ENCODE results near the gene CAMK1D. TPM values are rescaled to one million over a fixed set of nuclear protein-coding genes. Genes with fewer than 3 reads are reported as not detected.

CAMK1D gene
- total RNA-seq, 1 experiment from 2014 or later = 6.3 TPM

DNA sequence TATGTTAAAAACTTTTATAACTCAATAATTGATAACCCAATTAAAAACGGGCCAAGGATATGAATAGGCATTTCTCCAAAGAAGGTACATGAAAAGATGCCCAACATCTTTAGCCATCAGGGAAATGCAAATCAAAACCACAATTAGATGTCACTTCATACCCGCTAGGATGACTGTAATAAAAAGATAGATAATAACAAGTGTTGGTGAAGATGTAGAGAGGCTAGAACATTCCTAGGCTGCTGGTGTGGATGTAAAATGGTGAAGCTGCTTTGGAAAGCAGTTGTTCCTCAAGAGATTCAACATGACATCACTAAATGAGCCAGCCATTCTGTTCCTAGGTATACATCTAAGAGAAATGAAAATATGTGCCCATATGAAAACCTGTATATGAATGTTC lies 35.6 kb downstream of the CAMK1D start:
- no CpG with 5 or more reads among the region's 2 CpGs for WGBS (ENCODE audit: extremely low coverage, insufficient read length, low lambda C conversion rate)

More for the DNA sequence above, 35.6 kb downstream of the CAMK1D start:
- Histone ChIP-seq H3K23me2 (ENCODE audit: insufficient read length, low read depth, low read length, poor library complexity, severe bottlenecking) (no peaks in the 10 kb centered on the region), H3K27ac (ENCODE audit: insufficient read length, low read depth, low read length) (no peak overlapping the region), H3K4ac (ENCODE audit: low read depth, low read length) (no peak overlapping the region), H2BK5ac (ENCODE audit: insufficient read length, low read length) (no peak overlapping the region), H3K56ac (ENCODE audit: insufficient read length, low read depth, low read length) (no peak overlapping the region), H4K20me1 (ENCODE audit: control insufficient read depth, insufficient read depth, insufficient read length) (no peaks in the 10 kb centered on the region), H3T11ph (ENCODE audit: low read length) (no peak overlapping the region), H3K79me2 (ENCODE audit: insufficient read depth, low read length) (no peaks in the 10 kb centered on the region), H4K5ac (ENCODE audit: insufficient read length, low read depth, low read length) (no peak overlapping the region), H3K4me1 (ENCODE audit: insufficient read depth, low read length) (no peaks in the 10 kb centered on the region), H4K91ac (ENCODE audit: insufficient read length, low read depth, low read length) (no peak overlapping the region), H3K14ac (ENCODE audit: insufficient read depth, low read length) (no peak overlapping the region), H3K9ac (ENCODE audit: extremely low read depth, insufficient read length, low read length) (no peak overlapping the region), H3K23ac (ENCODE audit: insufficient read length, low read depth, low read length) (no peak overlapping the region), H2BK12ac (ENCODE audit: insufficient read length, low read depth, low read length) (no peak overlapping the region), H2AK5ac (ENCODE audit: insufficient read length, low read length) (no peak overlapping the region), H2AFZ (ENCODE audit: low read length) (no peak overlapping the region), H2BK120ac (ENCODE audit: low read depth, low read length, poor library complexity, severe bottlenecking) (no peak overlapping the region), H4K8ac (replicated peaks; ENCODE audit: insufficient read length, low read depth, low read length) (no peak overlapping the region), H3K79me1 (ENCODE audit: insufficient read depth, low read depth, low read length, poor library complexity, severe bottlenecking) (no peaks in the 10 kb centered on the region), H3K27me3 (ENCODE audit: insufficient read depth, low read length) (no peaks in the 10 kb centered on the region), H2BK15ac (ENCODE audit: low read depth, low read length) (no peak overlapping the region), H3K4me2 (ENCODE audit: insufficient read depth, insufficient read length, low read length) (no peak overlapping the region), H3K9me3 (ENCODE audit: control insufficient read depth, low read depth, low read length) (no peaks in the 10 kb centered on the region), H2BK20ac (ENCODE audit: low read depth, low read length, poor library complexity, severe bottlenecking) (no peak overlapping the region), H3K18ac (ENCODE audit: insufficient read length, low read depth, low read length) (no peak overlapping the region)
- Mint-ChIP-seq H3K27me3 (ENCODE audit: low read depth) (no peaks in the 10 kb centered on the region; the same call in 1 of the 2 replicates), H3K4me1 (no peaks in the 10 kb centered on the region), H3K36me3 (ENCODE audit: insufficient read depth in 1 of 3, low read depth in 3 of 3) (no peaks in the 10 kb centered on the region), H3K9me3 (peaks cover 0 to 2% of the 10 kb centered on the region in 2 experiments; a peak in 2 of 5 replicates), H3K4me3 (no peak overlapping the region), H3K27ac (no peak overlapping the region)
- no peak for DNase-seq
- TF ChIP-seq, protein P1, sequence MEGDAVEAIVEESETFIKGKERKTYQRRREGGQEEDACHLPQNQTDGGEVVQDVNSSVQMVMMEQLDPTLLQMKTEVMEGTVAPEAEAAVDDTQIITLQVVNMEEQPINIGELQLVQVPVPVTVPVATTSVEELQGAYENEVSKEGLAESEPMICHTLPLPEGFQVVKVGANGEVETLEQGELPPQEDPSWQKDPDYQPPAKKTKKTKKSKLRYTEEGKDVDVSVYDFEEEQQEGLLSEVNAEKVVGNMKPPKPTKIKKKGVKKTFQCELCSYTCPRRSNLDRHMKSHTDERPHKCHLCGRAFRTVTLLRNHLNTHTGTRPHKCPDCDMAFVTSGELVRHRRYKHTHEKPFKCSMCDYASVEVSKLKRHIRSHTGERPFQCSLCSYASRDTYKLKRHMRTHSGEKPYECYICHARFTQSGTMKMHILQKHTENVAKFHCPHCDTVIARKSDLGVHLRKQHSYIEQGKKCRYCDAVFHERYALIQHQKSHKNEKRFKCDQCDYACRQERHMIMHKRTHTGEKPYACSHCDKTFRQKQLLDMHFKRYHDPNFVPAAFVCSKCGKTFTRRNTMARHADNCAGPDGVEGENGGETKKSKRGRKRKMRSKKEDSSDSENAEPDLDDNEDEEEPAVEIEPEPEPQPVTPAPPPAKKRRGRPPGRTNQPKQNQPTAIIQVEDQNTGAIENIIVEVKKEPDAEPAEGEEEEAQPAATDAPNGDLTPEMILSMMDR (conservative IDR thresholded peaks at IDR 0.05) = no peak

Measured in H9 (cell line).